ENCODE results near the gene FBXL19. TPM values are rescaled to one million over a fixed set of nuclear protein-coding genes. Genes with fewer than 3 reads are reported as not detected.

Gene FBXL19
- total and polyA plus RNA-seq, 2 donors (not counting 1 experiment from before 2014, with no cell fraction given), result 9.0 to 25.0 TPM

DNA sequence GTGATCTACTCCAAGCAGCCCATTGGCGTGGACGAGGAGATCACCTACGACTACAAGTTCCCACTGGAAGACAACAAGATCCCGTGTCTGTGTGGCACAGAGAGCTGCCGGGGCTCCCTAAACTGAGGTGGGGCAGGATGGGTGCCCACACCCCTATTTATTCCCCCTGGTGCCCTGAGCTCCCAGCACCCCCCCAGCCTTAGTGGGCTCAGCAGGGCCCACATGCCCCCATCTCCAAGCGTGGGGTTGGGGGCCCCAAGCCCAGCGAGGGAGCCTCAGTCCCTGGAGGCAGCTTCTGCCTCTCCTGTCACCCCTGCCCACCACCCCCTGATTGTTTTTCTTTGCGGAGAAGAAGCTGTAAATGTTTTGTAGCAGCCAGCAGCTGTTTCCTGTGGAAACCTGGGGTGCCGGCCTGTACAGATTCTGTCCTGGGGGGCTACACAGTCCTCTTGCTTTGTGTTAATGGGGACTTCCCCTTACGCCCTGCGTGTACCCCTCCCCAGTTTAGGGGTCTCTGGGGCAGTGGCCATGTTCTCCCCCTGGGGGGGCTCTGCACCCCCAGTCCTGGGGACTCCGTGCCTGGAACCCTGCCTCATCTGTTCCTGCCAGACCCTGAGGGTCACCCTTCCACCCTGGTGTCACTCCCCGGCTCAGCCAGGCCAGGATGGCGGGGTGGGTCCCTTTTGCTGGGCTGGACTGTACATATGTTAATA lies 60.7 kb downstream of the FBXL19 start:
- Histone ChIP-seq H3K4me3 (ENCODE audit: control extremely low read depth in 1 of 5, extremely low read depth in 1 of 5, insufficient read depth in 1 of 5, low read depth in 2 of 5, low read length in 4 of 5) (no peak overlapping the region), H3K9me3 (ENCODE audit: control extremely low read depth in 1 of 3, control insufficient read depth in 2 of 3, insufficient read depth in 1 of 3, low read length in 2 of 3) (no peaks in the 10 kb centered on the region), H4K20me1 (ENCODE audit: control insufficient read depth, insufficient read depth, low read length, poor library complexity, severe bottlenecking) (peaks cover 6% of the 10 kb centered on the region), H3K4me1 (ENCODE audit: control insufficient read depth in 2 of 2, insufficient read depth in 2 of 2, low read length in 2 of 2) (peaks cover 3 to 6% of the 10 kb centered on the region in 2 donors), H3K79me2 (ENCODE audit: control insufficient read depth, insufficient read depth, low read length) (no peaks in the 10 kb centered on the region), H3K27ac (ENCODE audit: low read length in 2 of 2) (no peak overlapping the region), H3K27me3 (replicated peaks in 1 of 4; ENCODE audit: control extremely low read depth in 1 of 4, control insufficient read depth in 3 of 4, insufficient read depth in 4 of 4, low read length in 3 of 4) (no peaks in the 10 kb centered on the region), H3K4me2 (replicated peaks; ENCODE audit: low read depth, low read length, poor library complexity, severe bottlenecking) (no peak overlapping the region), H3K9ac (ENCODE audit: low read length) (no peak overlapping the region), H2AFZ (ENCODE audit: insufficient read depth, low read depth, low read length, poor library complexity, severe bottlenecking) (no peak overlapping the region), H3K36me3 (replicated peaks in 1 of 2; ENCODE audit: control extremely low read depth in 1 of 2, control insufficient read depth in 1 of 2, extremely low read depth in 1 of 2, insufficient read depth in 2 of 2, low read length in 1 of 2) (peaks cover 0 to 26% of the 10 kb centered on the region in 2 experiments)
- DNase-seq (no peak), ATAC-seq (ENCODE audit: low read depth) (no peak)
- TF ChIP-seq EZH2 (IDR thresholded peaks at IDR 0.05; ENCODE audit: borderline replicate concordance, insufficient read depth, low read depth, low read length, poor library complexity, severe bottlenecking) (no peak), CTCF (IDR thresholded peaks at IDR 0.05) (no peak)
- POLR2A ChIA-PET, result interaction anchor here (1.7 kb wide), 1 partner anchor 158 kb away, joined by 8 read pairs; no protein-coding TSS in a partner anchor
- Mint-ChIP-seq H3K27me3 (no peaks in the 10 kb centered on the region), H3K4me3 (no peak overlapping the region), H3K27ac (no peak overlapping the region), H3K4me1 (no peaks in the 10 kb centered on the region), H3K9me3 (ENCODE audit: insufficient read depth) (no peaks in the 10 kb centered on the region)
- CTCF ChIA-PET, result interaction anchor here (0.6 to 5.1 kb wide), 25 partner anchors 11 to 885 kb away, joined by 3 to 63 read pairs (median 4); partner anchors contain the start of genes KAT8, VKORC1, ZNF646 and ZNF668
- intact Hi-C loops (cut with micrococcal nuclease), result no loop called here
- 70% methylated on average over 11 of the region's 14 CpGs for WGBS (ENCODE audit: insufficient coverage)

Data from B cell (primary cell).